Measurements from ENCODE around the gene AQR.
A peak's percentile ranks its signal among the peaks of the same experiment; 100 is the strongest.
"Not testable (repeated sequence)": the region's sequence is repeated elsewhere in the genome, so short reads cannot be mapped to it uniquely, and the experiment has no call there.

AQR gene

DNA sequence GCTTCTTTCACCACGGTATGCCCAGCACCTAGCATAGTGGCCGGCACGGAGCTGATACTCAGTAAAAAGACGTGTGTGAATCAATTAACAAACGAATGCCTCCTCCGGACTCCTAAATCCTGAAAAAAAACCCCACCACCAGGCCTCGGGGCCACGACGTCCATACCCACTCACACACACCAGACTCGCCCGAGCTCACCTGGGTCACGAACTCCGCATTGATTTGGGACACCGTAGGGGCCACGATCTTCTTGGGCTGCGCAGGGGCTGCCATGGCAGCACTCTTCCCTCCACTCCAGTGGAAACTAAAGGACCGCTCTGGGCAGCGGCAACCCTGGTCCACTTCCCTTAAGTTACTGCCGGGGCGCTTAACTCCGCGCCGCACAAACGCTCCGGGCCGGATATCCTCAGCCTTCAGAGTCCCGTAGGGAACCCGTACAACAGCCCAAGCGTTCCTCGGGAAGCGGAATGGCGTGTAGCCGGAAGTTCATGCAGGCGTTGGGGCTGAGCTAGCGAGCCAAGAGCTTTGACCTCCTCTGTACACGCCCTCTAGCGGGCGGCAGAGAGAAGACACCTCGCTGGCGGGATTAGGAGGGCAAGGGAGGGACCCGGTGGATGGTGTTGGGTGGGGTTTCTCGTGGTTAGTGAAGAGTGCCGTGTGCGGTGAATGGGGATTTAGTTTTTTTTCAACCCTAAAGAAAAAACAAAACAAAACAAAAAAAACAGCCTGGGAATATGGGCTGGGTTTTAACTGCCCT, at the start of gene AQR:
Gene AQR (minus strand): TSS at position 403 of the 758 bp plus-strand sequence. CDS start 129 bp downstream, at position 274.
- peak; percentile 97 for DNase-seq

DNA sequence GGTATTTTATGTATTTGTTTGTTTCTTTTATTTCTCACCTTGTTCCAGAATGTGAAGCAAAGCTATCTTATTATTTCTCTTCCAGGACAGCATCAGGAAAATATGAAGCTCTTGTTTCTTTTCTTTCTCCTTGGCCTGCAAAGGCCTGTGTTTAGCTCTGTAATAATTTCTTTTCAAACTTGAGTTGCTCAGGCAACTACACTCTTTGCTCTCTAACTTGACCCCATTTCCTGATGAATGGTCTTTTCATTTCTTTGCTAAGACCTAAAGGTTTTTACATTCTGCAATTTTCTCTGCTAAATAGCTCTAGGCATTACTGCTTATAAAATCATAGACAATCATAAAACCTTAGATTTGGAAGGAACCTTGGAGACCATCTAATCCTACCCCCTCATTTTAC, 44.7 kb upstream of the AQR start:
- DNase-seq: no peak

DNA sequence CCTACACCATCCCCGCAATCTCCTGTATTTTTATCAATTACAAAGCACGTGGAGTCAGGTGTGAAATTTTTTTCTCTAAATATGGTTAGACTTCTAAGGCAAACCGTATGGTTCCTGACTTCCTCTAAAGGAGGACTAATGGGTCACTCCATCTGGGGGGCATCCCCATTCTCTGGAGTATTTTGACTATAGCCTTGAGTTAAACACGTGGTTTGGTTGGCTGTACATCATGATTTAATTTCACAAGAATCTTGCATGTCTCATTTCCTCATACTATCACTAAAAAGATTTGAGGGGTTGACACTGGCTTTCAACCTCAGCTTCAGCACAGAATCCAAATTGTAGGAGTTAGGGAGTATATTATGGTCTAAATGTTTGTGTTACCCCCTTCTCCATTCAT, 43.8 kb upstream of the AQR start:
- no peak for DNase-seq

DNA sequence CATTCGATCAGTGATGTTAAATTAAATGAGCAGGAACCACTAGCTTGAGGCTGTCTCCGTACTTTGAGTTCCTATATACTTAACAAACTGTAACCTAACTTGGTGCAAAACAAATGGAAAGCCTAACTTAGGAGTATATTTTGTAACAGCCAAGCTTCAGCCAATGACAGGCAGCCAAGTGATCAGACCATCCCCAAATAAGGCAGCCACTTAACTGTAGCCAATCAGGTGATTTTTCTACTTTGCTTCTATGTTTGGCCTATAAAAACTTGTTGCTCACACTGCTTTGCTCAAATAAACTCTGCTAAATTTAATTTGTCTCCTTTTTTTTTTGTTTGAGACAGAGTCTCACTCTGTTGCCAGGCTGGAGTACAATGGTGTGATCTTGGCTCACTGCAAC, 37.9 kb upstream of the AQR start:
- no peak for DNase-seq

DNA sequence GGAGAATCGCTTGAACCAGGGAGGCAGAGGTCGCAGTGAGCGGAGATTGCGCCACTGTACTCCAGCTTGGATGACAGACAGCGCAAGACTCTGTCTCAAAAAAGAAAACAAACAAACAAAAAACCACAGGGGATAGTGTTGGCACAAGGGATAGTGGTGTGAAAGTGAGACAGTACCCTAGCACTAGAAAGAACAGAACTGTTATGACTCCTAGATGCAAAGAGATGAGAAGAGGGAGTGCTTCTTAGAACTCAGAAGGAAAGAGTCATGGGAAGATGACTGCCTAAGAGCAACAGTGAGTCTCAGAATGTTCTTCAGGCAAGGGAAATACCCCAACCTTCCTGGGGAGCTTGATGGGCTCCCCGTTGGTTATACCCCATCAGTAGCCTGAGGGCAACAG, 36.4 kb upstream of the AQR start:
- DNase-seq: no peak

DNA sequence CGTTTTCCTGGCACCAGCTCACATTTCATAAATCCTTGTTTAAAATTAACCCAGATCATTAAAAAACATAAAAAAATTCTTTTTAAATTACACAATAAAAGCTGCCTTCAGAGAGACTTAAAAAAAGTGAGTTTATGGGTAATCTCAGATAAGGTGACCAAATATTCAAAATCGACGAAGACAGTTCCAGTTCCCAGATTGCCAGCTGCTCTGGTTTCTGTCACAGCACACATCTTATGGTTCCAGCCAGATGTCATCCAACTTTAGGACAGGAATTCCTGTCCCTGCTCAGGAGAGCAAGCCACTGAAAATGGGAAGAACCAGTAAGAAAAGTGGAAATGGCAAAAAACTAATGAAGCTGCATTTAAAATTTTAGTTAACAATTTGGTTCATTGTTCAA, 34.4 kb upstream of the AQR start:
- DNase-seq: no peak

DNA sequence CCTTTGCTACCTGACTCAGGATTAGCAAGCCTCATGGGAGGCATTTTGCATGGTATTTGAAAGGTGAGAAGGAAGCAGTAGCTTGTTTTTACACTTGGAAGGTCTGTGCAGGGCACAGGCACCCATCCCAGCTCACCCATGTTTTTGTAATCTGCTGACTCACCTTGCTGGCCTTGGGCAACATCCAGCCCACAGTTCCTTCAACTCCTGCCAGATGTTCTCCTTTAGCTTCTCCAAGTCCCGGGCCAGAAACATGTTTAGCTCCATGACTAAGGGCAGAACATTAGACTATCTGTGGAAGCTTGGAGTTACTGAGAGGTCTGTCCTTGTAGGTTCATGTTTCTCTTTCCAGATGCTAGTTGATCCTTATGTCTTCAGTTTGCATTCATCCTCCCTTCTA, 31.0 kb upstream of the AQR start:
- DNase-seq: no peak

DNA sequence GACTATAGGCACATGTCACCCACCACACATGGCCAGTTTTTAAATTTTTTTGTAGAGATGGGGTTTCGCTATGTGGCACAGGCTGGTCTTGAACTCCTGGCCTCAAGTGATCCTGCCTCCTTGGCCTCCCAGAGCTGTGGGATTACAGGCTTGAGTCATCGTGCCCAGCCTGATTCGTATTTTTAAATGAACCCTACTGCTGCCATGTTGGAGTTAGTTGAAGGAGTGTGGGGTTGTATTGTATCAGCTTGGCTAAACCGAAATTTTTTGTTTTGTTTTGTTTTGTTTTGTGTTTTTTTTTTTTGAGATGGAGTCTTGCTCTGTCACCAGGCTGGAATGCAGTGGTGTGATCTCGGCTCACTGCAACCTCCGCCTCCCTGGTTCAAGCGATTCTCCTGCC, 30.4 kb upstream of the AQR start:
- DNase-seq: no peak

DNA sequence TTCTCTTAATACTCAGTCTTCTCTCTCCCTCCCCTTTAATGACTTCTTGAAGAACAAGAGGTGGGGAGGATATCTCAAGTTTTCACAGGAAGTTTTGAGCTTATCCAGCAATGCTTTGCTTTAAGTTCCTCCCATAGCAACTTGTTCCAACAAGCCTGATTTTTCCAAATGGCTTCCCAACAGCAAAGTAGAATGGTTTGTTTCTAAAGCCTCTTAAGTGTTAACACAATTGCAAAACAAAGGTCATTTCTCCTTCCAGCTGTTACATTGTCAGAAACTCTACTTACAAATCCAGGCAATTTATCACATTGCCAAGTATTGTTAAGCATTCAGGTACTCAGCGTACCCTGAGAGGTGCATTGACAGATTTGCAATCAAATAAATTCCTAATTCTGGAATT, 25.4 kb upstream of the AQR start:
- no peak for DNase-seq

DNA sequence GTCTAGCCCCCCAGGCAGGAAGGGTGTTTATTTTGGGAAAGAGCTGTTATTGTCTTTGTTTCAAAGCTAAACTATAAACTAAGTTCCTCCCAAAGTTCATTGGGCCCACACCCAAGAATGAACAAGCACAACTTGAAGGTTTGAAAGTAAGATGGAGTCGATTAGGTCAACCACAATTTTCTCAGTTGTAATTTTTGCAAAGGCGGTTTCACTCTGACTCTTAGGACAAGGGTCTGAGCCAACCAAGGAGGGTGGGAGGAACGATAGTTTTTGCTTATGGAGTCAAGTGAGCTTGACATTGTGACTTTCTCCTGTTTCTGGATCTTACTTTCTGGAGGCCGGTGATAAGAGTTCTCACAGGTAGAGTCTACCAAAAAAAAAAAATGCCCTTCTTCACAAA, 24.3 kb upstream of the AQR start:
- no peak for DNase-seq

DNA sequence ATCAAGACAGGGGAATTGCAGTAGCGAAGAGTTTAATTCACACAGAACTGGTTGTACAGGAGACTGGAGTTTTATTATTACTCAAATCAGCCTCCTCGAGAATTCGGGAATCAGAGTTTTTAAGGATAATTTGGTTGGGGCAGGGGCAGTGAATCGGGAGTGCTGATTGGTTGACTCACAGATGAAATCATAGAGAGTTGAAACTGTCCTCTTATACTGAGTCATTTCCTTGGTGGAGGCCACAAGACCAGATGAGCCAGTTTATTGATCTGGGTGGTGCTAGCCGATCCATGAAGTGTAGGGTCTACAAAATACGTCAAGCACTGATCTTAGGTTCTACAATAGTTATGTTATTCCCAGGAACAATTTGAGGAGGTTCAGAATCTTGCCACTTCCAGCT, 23.9 kb upstream of the AQR start:
- DNase-seq: no peak

DNA sequence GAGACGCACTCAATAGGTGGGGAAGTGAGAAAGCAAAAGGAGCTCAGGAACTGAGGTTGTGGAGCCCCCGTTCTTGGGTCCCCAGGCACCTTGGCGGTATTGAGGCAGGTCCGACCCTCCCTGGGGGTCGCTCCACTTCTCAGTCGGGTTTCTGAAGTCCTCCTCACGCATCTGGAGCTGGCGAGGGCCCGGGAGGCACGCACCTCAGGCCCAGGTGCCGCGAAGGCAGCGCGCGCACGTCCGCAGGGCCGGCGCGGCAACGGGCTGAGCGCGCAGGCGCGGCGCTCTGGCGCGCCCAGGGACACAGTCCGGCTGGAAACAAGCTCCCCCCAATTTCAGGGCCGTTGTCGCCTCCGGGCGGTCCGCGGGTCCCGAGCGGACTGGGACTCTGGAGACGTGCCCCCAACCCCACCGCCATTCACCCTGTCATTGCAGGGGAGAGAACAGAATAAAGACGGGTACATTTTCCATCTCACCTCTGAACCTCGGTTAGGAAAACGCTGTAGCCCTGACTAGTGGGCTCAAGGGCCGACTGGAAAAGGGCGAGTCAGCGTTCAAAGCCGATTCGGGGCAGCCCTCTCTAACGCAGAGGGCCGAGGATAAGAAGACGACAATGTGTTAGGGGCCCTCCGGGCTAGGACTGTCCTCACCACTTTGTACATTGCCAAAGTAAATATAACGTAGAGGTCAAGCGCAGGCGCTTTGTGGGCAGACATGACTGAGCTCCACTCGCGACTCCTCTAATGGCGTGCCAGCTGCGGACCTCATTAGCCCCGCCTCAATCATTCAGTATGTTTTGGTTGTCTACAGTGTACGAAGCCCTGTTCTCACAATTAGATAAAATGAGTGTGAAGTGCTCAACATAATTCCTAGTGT, 18.7 kb upstream of the AQR start, which contains the start of gene ZNF770:
Gene ZNF770 (minus strand): TSS at position 261 of the 876 bp plus-strand sequence. CDS start 4,853 bp downstream, outside the sequence.
- DNase-seq: peak; percentile 78

DNA sequence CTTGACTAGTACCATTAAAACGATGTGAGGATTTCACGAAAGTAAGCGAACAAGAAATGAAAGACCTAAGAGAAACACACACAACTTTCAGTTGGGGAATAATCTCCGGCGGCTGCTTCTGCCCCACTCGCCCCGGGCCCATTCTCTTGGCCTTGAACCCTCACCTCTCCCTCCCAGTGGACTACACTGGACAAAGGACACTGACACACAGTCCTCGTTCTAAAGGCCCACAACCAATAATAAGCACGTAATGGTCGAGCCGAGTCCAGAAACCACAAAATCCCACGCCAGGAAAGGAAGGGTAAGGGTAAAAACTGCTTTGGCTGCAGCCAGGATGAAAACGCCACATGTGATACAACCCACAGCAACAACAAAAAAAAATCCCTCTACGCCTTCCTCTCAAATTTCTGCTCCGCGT, 18.1 kb upstream of the AQR start:
- DNase-seq: no peak

DNA sequence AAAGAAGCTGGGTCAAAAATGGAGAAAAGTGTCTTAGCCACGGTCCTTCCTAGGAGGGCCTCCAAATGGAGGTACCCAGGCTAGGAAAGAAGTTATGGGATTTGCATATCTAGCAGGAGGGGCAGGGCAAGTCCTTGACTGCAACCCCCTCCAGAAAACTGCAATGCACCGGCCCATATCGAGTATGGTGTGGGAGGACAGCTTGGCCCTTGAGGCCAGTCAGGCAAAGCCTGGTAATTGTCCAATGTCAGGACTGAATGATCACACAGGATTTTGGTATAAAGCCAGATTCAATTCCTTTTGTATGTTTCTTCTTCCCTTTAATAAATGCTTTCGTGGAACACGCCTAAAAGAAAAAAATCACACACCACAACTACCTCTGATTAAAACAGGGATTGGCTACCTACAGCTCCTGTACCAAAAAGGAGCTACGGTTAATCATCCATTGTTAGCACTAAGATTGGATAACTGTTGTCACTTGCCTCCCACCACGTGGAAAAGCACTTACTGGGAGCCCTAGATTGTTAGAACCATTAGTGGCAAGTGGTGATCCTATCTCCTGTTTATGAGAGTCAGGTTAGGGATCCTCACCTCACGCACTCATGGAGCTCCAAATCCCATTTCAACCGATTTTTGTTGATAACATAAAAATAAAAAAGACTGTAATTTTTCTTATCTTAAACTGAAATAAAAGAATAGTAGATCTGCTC, 17.4 kb upstream of the AQR start:
- DNase-seq: no peak

DNA sequence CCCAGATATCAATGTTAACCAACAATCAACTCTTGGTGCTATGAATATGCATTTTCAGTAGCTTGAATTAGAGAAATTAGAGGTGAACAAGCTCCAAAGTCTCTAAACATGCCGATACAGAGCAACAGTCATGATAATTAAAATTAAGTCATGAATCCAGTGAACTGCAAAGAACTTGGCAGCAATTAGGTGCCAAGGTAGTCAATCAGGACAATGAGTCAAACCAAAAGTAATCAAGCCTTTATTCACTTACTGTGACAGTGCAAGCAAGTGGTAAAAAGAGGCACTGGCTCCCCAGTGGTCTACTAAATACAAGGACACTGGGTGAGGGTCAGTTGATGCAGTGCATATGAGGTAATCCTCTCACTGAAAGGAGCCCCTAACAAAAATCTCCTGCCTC, 16.8 kb upstream of the AQR start:
- DNase-seq: no peak

DNA sequence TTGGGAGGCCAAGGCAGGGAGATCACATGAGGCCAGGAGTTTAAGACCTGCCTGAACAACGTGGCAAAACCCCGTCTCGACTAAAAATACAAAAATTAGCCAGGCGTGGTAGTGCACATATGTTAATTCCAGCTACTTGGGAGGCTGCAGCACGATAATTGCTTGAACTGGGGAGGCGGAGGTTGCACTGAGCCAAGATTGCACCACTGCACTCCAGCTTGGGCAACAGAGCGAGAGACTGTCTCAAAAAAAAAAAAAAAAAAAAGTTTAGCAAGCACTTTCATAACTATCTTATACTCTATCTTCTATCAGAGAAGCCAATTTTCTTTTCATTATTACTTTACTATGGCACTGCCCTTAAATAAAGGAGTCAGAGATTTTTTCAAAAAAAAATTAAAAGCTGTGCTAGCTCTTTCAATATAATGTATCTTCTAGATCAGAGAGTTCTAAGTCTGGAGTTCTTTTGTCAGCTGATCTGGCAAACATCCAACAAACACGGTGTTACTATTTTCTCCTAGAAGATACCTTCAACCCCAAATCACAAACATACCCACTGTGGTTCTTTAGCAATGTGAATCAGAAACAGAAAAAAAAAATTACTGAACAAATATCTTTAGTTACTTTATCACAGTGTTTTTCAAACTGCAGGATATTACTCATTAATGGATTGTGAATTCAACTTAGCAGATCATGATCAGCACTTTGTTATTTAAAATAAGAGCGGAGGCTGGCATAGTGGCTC, 15.5 kb upstream of the AQR start:
- no peak for DNase-seq

DNA sequence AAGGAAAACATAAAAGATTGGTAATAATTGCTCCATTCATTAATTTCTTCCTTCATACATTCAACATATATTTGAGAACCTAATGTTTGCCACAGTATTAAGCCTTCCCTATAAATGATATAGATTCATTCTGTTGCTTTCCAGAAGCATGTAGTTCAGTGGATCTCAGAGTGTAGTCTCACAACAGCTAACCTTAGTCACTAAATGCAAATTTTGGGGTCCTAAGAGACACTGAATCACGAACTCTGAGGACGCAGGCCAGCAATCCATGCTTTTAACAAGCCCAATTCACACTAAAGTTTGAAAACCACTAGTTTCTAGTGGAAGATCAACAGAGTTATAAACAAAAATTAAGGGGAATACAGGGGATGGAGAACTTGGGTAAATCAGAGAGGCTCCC, 7.2 kb upstream of the AQR start:
- DNase-seq: no peak

DNA sequence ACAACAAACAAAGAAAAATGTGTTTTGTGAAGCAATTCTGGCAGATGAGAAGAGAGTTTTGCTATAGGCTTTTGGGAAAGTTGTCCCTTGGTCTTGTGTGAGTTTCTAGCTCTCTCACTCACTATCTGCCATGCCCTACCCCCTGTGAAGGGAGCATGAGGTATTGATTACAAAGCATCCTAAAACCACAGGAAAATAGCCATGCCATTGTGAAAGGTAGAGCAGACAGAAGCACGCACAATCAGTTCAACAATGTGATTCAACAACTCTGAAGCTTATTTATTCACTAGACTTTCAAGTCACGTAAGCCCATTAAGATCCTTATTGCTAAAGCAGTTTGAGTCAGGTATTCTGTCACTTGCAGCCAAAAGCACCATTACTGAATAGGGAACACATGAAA, 6.5 kb upstream of the AQR start:
- no peak for DNase-seq

DNA sequence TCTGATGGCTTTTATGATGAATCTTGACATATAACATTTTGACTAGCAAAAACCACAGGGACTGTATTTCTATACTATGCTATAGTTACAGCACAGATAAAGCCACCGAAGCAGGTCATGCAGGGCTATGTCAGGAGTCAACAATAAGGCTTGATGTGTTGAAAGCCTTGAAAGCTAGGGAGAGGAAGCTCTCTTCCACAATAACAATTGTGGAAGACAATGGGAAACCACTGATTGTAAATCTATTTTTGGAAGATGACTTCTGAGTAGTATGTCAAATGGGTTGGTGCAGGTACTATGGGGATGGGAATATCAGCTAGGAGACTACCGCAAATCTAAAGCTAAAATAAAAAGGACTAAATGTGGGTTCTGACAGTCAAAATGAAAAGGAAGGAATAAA, 4.0 kb upstream of the AQR start:
- DNase-seq: no peak

DNA sequence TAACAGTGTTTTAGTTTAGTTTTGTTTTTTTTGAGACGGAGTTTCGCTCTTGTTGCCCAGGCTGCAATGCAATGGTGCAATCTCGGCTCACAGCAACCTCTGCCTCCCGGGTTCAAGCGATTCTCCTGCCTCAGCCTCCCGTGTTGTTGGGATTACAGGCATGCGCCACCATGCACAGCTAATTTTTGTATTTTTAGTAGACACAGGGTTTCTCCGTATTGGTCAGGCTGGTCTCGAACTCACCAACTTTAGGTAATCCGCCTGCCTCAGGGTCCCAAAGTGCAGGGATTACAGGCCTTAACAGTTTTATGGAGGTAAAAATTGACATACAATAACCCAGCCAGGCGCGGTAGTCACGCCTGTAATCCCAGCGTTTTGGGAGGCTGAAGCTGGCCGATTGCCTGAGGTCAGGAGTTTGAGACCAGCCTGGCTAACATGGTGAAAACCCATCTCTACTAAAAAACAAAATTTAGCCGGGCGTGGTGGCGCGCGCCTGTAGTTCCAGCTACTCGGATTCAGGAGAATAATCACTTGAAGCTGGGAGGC, 629 bp upstream of the AQR start:
- not testable (repeated sequence) for DNase-seq

DNA sequence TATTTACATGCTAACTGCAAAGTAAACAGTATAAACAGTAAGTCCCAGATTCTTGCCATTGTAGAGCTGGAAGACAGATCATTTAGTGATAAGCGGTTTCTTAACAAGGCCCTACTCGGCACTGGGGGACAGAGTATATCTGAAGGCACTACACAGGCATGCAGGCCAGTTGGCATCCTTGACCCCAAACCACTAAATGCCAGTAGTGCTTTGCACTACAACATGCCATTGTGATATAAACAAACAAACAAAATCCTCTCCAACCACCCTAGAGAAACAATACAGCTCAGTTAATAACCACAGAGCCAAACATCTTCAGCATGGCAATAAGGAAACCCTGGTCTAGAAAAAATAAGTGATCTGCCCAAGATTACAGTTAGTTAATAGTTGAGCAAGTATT, 5.3 kb downstream of the AQR start:
- no peak for DNase-seq

DNA sequence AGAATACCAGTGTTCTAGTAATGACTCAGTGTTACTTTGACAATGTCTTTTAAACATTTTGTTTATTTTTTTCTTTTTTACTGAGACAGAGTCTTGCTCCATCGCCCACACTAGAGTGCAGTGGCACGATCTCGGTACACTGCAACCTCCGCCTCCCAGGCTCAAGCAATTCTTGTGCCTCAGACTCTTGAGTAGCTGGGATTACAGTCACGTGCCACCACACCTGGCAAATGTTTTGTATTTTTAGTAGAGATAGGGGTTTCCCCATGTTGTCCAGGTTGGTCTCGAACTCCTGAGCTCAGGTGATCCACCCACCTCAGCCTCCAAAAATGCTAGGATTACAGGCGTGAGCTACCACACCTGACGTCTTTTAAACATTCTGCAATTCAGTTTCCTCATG, 15.7 kb downstream of the AQR start:
- no peak for DNase-seq

DNA sequence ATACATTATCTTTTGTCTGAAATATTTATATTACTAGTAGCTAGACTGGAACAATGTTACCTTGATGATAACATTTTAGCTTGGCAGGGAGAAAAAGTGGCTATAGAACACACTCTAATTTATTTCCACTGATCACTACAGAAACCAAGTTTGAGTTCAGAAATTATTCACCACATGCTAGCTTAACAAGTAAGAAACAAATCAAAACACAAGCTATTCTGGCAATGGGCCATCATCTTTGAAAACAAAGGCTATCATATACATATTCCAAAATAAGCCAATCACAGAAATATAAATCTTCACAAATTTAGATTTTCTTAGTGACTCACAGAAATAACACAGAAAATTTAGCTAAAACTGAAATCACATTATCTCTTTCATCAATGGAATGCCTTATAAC, 17.1 kb downstream of the AQR start:
- no peak for DNase-seq

All from NCI-H2171 (cell line).